Stimulated activated CD4-positive, alpha-beta T cell treated with anti-CD3 and anti-CD28 coated beads, Interleukin-2, amount 100 ng/mL, for 4 hours (primary cell): Measurements from ENCODE around the gene POLDIP2.

ENCODE experiments used
- DNase-seq: peaks from one replicate; pipeline ENCODE4 v3.0.0-alpha.2; 2020; ENCODE audit warnings: low read depth

The POLDIP2 gene

GRCh38 chr17:28390141-28390540 lies 32.8 kb upstream of the POLDIP2 start:
- DNase-seq, result no peak

- DNase-seq, result no peak
Observed at GRCh38 chr17:28388106-28388505, 30.8 kb upstream of the POLDIP2 start.

GRCh38 chr17:28386391-28386790 lies 29.1 kb upstream of the POLDIP2 start:
- DNase-seq, result no peak

- no peak for DNase-seq
Observed at GRCh38 chr17:28385406-28385805, 28.1 kb upstream of the POLDIP2 start.

GRCh38 chr17:28385037-28385400 lies 27.7 kb upstream of the POLDIP2 start:
- no peak for DNase-seq

- peak; percentile 53 for DNase-seq
Observed at GRCh38 chr17:28384281-28385036, 27.1 kb upstream of the POLDIP2 start.

- DNase-seq, result no peak
Observed at GRCh38 chr17:28381141-28381825, 24.0 kb upstream of the POLDIP2 start.

GRCh38 chr17:28379814-28380801 lies 22.8 kb upstream of the POLDIP2 start:
- DNase-seq, result no peak

GRCh38 chr17:28372945-28373274 lies 15.6 kb upstream of the POLDIP2 start:
- no peak for DNase-seq

GRCh38 chr17:28372203-28372944 lies 15.0 kb upstream of the POLDIP2 start:
- no peak for DNase-seq

- DNase-seq, result peak; percentile 73
Observed at GRCh38 chr17:28371245-28372202, 14.2 kb upstream of the POLDIP2 start, which contains the start of gene SARM1. Gene SARM1 (plus strand): TSS chr17:28371694. CDS start chr17:28372033, 339 bp downstream.

GRCh38 chr17:28370744-28371103 lies 13.4 kb upstream of the POLDIP2 start:
- DNase-seq, result no peak

- DNase-seq, result no peak
Observed at GRCh38 chr17:28370035-28370743, 12.9 kb upstream of the POLDIP2 start, which contains the start of gene VTN. Gene VTN (minus strand): TSS chr17:28370307. CDS start chr17:28370203, 104 bp downstream.

GRCh38 chr17:28369684-28370034 lies 12.3 kb upstream of the POLDIP2 start:
- no peak for DNase-seq

GRCh38 chr17:28368915-28369683 lies 11.8 kb upstream of the POLDIP2 start:
- no peak for DNase-seq

GRCh38 chr17:28368306-28368831 lies 11.0 kb upstream of the POLDIP2 start:
- no peak for DNase-seq

GRCh38 chr17:28367641-28368305 lies 10.4 kb upstream of the POLDIP2 start:
- DNase-seq, result no peak

GRCh38 chr17:28366605-28367004 lies 9.3 kb upstream of the POLDIP2 start:
- DNase-seq, result no peak
